Adipose tissue (tissue), 3 donors: ENCODE measurements around the gene KLF3. TPM values are rescaled to one million over a fixed set of nuclear protein-coding genes. Genes with fewer than 3 reads are reported as not detected.

Experiments
- polyA plus RNA-seq, 3 donors: library from polyadenylated mRNA; stranded (reverse); fragments of 200-250 nt; gene quantifications; one replicate each; pipeline ENCODE4 v1.2.3, GENCODE V29; 2013
- donor health status: healthy with polysubstance abuse.
- donor health status: Bipolar disorder and iron deficiency.
- donor health status: healthy.

KLF3 gene
- polyA plus RNA-seq, 3 donors = 12.8 to 30.0 (median 23.7) TPM

Other genes starting within 250 kb of the KLF3 start
- gene TLR10, start 118.8 kb downstream of the KLF3 start, polyA plus RNA-seq = under 1 TPM; 0.15 to 0.45 (median 0.18) TPM
- gene TLR1, start 140.6 kb downstream of the KLF3 start, polyA plus RNA-seq = 1 to 10 TPM; 2.9 to 5.9 (median 4.1) TPM
- gene TLR6, start 192.6 kb downstream of the KLF3 start, polyA plus RNA-seq = under 1 TPM; 0.14 to 0.88 (median 0.79) TPM
- gene FAM114A1, start 203.6 kb downstream of the KLF3 start, polyA plus RNA-seq = 10 to 100 TPM; 11.0 to 50.7 (median 20.6) TPM